ENCODE measurements around the gene ABCB6.
A peak's percentile ranks its signal among the peaks of the same experiment; 100 is the strongest.

The ABCB6 gene

DNA sequence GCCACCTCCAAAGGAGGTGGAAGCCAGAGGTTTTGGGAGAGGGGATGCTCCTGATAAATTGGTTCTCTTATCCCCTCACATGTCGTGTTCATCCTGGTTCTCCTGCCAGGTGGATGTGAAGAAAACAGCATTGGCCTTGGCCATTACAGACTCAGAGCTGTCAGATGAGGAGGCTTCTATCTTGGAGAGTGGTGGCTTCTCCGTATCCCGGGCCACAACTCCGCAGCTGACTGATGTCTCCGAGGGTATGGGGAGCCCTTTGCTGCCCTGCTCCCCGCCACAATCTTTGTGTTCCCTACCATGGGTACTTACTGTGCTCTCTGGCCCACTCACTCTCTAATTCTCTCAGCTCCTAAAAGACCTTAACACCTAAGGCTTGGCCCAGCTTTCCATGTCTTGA is 37.2 kb downstream of the ABCB6 start:
- Histone ChIP-seq H3K9ac (ENCODE audit: low read length) (no peak overlapping the region), H3K27me3 (ENCODE audit: low read length) (no peaks in the 10 kb centered on the region), H3K27ac (ENCODE audit: low read depth, low read length) (no peak overlapping the region), H3K4me3 (ENCODE audit: insufficient read depth, low read length, poor library complexity, severe bottlenecking) (no peak overlapping the region), H3K4me2 (ENCODE audit: low read depth, low read length, poor library complexity, severe bottlenecking) (no peak overlapping the region), H3K79me2 (ENCODE audit: insufficient read depth, low read length) (peaks cover 20% of the 10 kb centered on the region), H3K36me3 (ENCODE audit: low read length) (no peaks in the 10 kb centered on the region), H3K9me3 (ENCODE audit: insufficient read depth, low read length) (no peaks in the 10 kb centered on the region), H3K9me2 (replicated peaks; ENCODE audit: insufficient read depth, low read length) (no peaks in the 10 kb centered on the region), H3F3A (ENCODE audit: insufficient read depth) (peaks cover 10% of the 10 kb centered on the region), H4K20me1 (ENCODE audit: low read depth, low read length) (no peaks in the 10 kb centered on the region), H2AFZ (ENCODE audit: low read depth, low read length, severe bottlenecking) (no peak overlapping the region)
- TF ChIP-seq EZH2phosphoT487 (conservative IDR thresholded peaks at IDR 0.05; ENCODE audit: low read length): no peak
- TF ChIP-seq, protein P1, sequence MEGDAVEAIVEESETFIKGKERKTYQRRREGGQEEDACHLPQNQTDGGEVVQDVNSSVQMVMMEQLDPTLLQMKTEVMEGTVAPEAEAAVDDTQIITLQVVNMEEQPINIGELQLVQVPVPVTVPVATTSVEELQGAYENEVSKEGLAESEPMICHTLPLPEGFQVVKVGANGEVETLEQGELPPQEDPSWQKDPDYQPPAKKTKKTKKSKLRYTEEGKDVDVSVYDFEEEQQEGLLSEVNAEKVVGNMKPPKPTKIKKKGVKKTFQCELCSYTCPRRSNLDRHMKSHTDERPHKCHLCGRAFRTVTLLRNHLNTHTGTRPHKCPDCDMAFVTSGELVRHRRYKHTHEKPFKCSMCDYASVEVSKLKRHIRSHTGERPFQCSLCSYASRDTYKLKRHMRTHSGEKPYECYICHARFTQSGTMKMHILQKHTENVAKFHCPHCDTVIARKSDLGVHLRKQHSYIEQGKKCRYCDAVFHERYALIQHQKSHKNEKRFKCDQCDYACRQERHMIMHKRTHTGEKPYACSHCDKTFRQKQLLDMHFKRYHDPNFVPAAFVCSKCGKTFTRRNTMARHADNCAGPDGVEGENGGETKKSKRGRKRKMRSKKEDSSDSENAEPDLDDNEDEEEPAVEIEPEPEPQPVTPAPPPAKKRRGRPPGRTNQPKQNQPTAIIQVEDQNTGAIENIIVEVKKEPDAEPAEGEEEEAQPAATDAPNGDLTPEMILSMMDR (IDR thresholded peaks at IDR 0.05; ENCODE audit: insufficient read depth, low read length, poor library complexity, severe bottlenecking): no peak

DNA sequence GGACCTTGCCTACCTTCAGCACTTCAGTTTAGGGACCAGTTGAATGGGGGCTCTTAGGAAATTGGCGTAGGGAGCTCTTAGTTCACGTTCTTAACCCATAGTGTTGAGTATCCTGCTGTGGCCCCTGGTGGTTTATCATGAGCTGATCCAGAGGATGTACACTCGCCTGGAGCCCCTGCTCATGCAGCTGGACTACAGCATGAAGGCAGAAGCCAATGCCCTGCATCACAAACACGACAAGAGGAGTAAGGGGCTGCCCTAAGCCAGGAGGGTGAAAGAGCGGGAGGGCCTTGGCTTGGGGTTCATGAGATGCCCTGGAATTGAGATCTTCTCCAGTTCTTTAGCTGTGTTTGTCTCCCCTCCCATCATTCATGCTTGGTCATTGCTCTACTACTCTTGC is 37.8 kb downstream of the ABCB6 start:
- peaks cover 20% of the 10 kb centered on the region for H3K79me2 ChIP-seq (ENCODE audit: insufficient read depth, low read length)
- no peak overlapping the region for H3K4me2 ChIP-seq (ENCODE audit: low read depth, low read length, poor library complexity, severe bottlenecking)
- H3K9me2 ChIP-seq (replicated peaks; ENCODE audit: insufficient read depth, low read length): no peaks in the 10 kb centered on the region
- no peaks in the 10 kb centered on the region for H3K9me3 ChIP-seq (ENCODE audit: insufficient read depth, low read length)
- no peak overlapping the region for H3K9ac ChIP-seq (ENCODE audit: low read length)
- no peaks in the 10 kb centered on the region for H3K36me3 ChIP-seq (ENCODE audit: low read length)
- H2AFZ ChIP-seq (ENCODE audit: low read depth, low read length, severe bottlenecking): no peak overlapping the region
- no peak overlapping the region for H3K27ac ChIP-seq (ENCODE audit: low read depth, low read length)
- no peaks in the 10 kb centered on the region for H3K27me3 ChIP-seq (ENCODE audit: low read length)
- peaks cover 11% of the 10 kb centered on the region for H3F3A ChIP-seq (ENCODE audit: insufficient read depth)
- H3K4me3 ChIP-seq (ENCODE audit: insufficient read depth, low read length, poor library complexity, severe bottlenecking): no peak overlapping the region
- H4K20me1 ChIP-seq (ENCODE audit: low read depth, low read length): no peaks in the 10 kb centered on the region
- TF ChIP-seq, protein P1 (IDR thresholded peaks at IDR 0.05; ENCODE audit: insufficient read depth, low read length, poor library complexity, severe bottlenecking): no peak
- TF ChIP-seq EZH2phosphoT487 (conservative IDR thresholded peaks at IDR 0.05; ENCODE audit: low read length): no peak

DNA sequence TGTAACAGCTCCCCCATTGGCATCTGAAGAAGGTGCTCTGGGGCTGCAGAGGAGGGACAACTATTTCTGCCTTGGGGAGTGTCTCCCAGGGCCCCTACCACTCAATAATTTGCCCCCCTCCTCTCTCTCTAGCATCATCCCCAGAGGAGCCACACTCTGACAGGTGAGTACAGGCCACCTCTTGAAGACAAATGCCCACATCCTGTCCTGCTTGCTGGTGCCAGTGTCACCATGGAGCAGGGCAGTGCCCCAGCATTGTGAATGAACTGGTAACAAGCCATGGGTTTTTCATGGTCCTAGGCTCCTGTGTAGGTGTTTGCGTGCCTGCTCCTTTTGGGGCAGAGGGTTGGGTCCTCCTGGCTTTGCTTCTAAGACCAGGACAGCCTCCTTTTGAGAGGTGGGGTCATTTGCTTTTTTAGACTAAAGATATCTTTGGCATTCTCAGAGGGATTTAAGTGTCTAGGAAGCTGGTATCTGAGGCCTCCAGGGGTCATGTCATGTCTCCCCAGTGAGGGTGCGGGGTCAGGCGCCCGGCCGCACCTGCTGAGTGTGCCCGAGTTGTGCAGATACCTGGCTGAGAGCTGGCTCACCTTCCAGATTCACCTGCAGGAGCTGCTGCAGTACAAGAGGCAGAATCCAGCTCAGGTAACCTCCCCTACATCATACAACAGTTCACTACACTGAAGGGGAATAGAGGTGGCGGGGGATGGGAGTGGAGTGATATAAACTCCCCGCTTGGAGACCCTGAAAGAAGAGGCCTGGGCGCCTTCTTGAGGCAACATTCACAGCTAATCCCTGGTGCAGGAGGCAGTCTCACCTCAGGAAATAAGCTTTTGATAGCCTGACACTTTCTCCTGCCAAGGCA is 38.9 kb downstream of the ABCB6 start:
- H3K9ac ChIP-seq (ENCODE audit: low read length): peak overlapping the region; percentile 99; the same call in 1 of the 2 replicates
- H3K9me2 ChIP-seq (replicated peaks; ENCODE audit: insufficient read depth, low read length): no peaks in the 10 kb centered on the region
- H3K36me3 ChIP-seq (ENCODE audit: low read length): no peaks in the 10 kb centered on the region
- no peaks in the 10 kb centered on the region for H3K27me3 ChIP-seq (ENCODE audit: low read length)
- H3K9me3 ChIP-seq (ENCODE audit: insufficient read depth, low read length): no peaks in the 10 kb centered on the region
- no peaks in the 10 kb centered on the region for H4K20me1 ChIP-seq (ENCODE audit: low read depth, low read length)
- peak overlapping the region; percentile 73 for H3K4me2 ChIP-seq (ENCODE audit: low read depth, low read length, poor library complexity, severe bottlenecking)
- no peak overlapping the region for H2AFZ ChIP-seq (ENCODE audit: low read depth, low read length, severe bottlenecking)
- no peak overlapping the region for H3K27ac ChIP-seq (ENCODE audit: low read depth, low read length)
- H3F3A ChIP-seq (ENCODE audit: insufficient read depth): peaks cover 15% of the 10 kb centered on the region
- no peak overlapping the region for H3K4me3 ChIP-seq (ENCODE audit: insufficient read depth, low read length, poor library complexity, severe bottlenecking)
- TF ChIP-seq, protein P1 (IDR thresholded peaks at IDR 0.05; ENCODE audit: insufficient read depth, low read length, poor library complexity, severe bottlenecking): no peak
- H3K79me2 ChIP-seq (ENCODE audit: insufficient read depth, low read length): peaks cover 20% of the 10 kb centered on the region
